Nephron progenitor cell (in vitro differentiated cells): ENCODE data around the gene POFUT2.

Experiments used
- DNase-seq: peaks from one replicate; pipeline ENCODE4 v3.0.0; 2021
- H3K27ac Mint-ChIP-seq: 2 replicates; pipeline ENCODE4 v1.8.0; 2021; ENCODE audit warnings: mild to moderate bottlenecking, moderate library complexity, mixed read lengths
- H3K27me3 Mint-ChIP-seq: 2 replicates; pipeline ENCODE4 v1.8.0; 2021; ENCODE audit warnings: mild to moderate bottlenecking, low read depth, mixed read lengths; ENCODE audit not compliant: poor library complexity
- H3K36me3 Mint-ChIP-seq: 2 replicates; pipeline ENCODE4 v1.8.0; 2021; ENCODE audit warnings: low read depth, mixed read lengths
- H3K4me1 Mint-ChIP-seq: 2 replicates; pipeline ENCODE4 v1.8.0; 2021; ENCODE audit warnings: mixed read lengths
- H3K4me3 Mint-ChIP-seq: 2 replicates; pipeline ENCODE4 v1.8.0; 2021; ENCODE audit warnings: mild to moderate bottlenecking, moderate library complexity, mixed read lengths
- H3K9me3 Mint-ChIP-seq: 2 replicates; pipeline ENCODE4 v1.8.0; 2021; ENCODE audit warnings: mild to moderate bottlenecking, moderate library complexity, mixed read lengths
- CTCF ChIP-seq: fragments of 200-600 bp; sonication (generic); IDR thresholded peaks from 2 replicates; pipeline ENCODE4 v1.5.0; 2021; ENCODE audit warnings: antibody characterized with exemption

POFUT2 gene

GRCh38 chr21:45304945-45305344 is 17.2 kb upstream of the POFUT2 start:
- no peak for TF ChIP-seq CTCF
- no peaks in the 10 kb centered on the region for H3K9me3 Mint-ChIP-seq
- H3K36me3 Mint-ChIP-seq: no peaks in the 10 kb centered on the region
- no peak for DNase-seq
- no peak overlapping the region for H3K27ac Mint-ChIP-seq
- H3K4me3 Mint-ChIP-seq: no peak overlapping the region
- peaks cover 77% of the 10 kb centered on the region for H3K4me1 Mint-ChIP-seq
- H3K27me3 Mint-ChIP-seq: peaks cover 25% of the 10 kb centered on the region

- no peak for TF ChIP-seq CTCF
- no peak overlapping the region for H3K27ac Mint-ChIP-seq
- no peaks in the 10 kb centered on the region for H3K36me3 Mint-ChIP-seq
- H3K9me3 Mint-ChIP-seq: no peaks in the 10 kb centered on the region
- no peak for DNase-seq
- no peak overlapping the region for H3K4me3 Mint-ChIP-seq
- peaks cover 21% of the 10 kb centered on the region for H3K27me3 Mint-ChIP-seq
- H3K4me1 Mint-ChIP-seq: peaks cover 78% of the 10 kb centered on the region
These were observed 16.8 kb upstream of the POFUT2 start for GRCh38 chr21:45304476-45304830.

- DNase-seq: no peak
- Mint-ChIP-seq H3K27ac (no peak overlapping the region), H3K9me3 (no peaks in the 10 kb centered on the region), H3K36me3 (no peaks in the 10 kb centered on the region), H3K4me3 (no peak overlapping the region), H3K4me1 (peaks cover 75% of the 10 kb centered on the region), H3K27me3 (peaks cover 19% of the 10 kb centered on the region)
- no peak for TF ChIP-seq CTCF
These were observed 16.2 kb upstream of the POFUT2 start for GRCh38 chr21:45303751-45304475.

- Mint-ChIP-seq H3K27ac (no peak overlapping the region), H3K4me3 (no peak overlapping the region), H3K4me1 (peaks cover 73% of the 10 kb centered on the region), H3K36me3 (no peaks in the 10 kb centered on the region), H3K9me3 (no peaks in the 10 kb centered on the region), H3K27me3 (peaks cover 26% of the 10 kb centered on the region)
- DNase-seq: no peak
- no peak for TF ChIP-seq CTCF
These were observed 15.5 kb upstream of the POFUT2 start for GRCh38 chr21:45303091-45303615.

- peaks cover 29% of the 10 kb centered on the region for H3K27me3 Mint-ChIP-seq
- peaks cover 3% of the 10 kb centered on the region for H3K9me3 Mint-ChIP-seq
- no peak overlapping the region for H3K27ac Mint-ChIP-seq
- H3K4me3 Mint-ChIP-seq: no peak overlapping the region
- TF ChIP-seq CTCF: no peak
- DNase-seq: no peak
- H3K36me3 Mint-ChIP-seq: peaks cover 5% of the 10 kb centered on the region
- peaks cover 65% of the 10 kb centered on the region for H3K4me1 Mint-ChIP-seq
These were observed 14.7 kb upstream of the POFUT2 start for GRCh38 chr21:45302082-45303061.
